Glutamatergic neuron (in vitro differentiated cells): ENCODE results near the gene ASTN2. TPM values are rescaled to one million over a fixed set of nuclear protein-coding genes. Genes with fewer than 3 reads are reported as not detected.

Source experiments
- DNase-seq: peaks from one replicate; pipeline ENCODE4 v3.0.0; 2022
- H3K27ac Mint-ChIP-seq: one replicate; pipeline ENCODE4 v1.8.0; 2020; ENCODE audit warnings: mild to moderate bottlenecking, mixed read lengths, inconsistent platforms; ENCODE audit not compliant: unreplicated experiment
- H3K27me3 Mint-ChIP-seq: one replicate; pipeline ENCODE4 v1.8.0; 2020; ENCODE audit warnings: mild to moderate bottlenecking, moderate library complexity, mixed read lengths, inconsistent platforms; ENCODE audit not compliant: unreplicated experiment
- H3K36me3 Mint-ChIP-seq: one replicate; pipeline ENCODE4 v1.8.0; 2020; ENCODE audit warnings: mild to moderate bottlenecking, mixed read lengths, inconsistent platforms; ENCODE audit not compliant: unreplicated experiment
- H3K4me1 Mint-ChIP-seq: one replicate; pipeline ENCODE4 v1.8.0; 2020; ENCODE audit warnings: mild to moderate bottlenecking, low read depth, mixed read lengths, inconsistent platforms; ENCODE audit not compliant: unreplicated experiment
- H3K4me3 Mint-ChIP-seq: one replicate; pipeline ENCODE4 v1.8.0; 2020; ENCODE audit warnings: mild to moderate bottlenecking, mixed read lengths, inconsistent platforms; ENCODE audit not compliant: unreplicated experiment
- H3K9me3 Mint-ChIP-seq: one replicate; pipeline ENCODE4 v1.8.0; 2020; ENCODE audit warnings: mild to moderate bottlenecking, moderate library complexity, mixed read lengths, inconsistent platforms; ENCODE audit not compliant: unreplicated experiment
- total RNA-seq: library from RNA; stranded (reverse); fragmentation: NEBNext Ultra II Directional; extraction: Animal tissue kit (Norgen Biotek cat#: 25700); gene quantifications from one replicate; pipeline ENCODE4 v1.2.1, GENCODE V29; 2021; ENCODE audit not compliant: unreplicated experiment
- TF ChIP-seq, protein P1 (sequence below): fragments of 200-600 bp; sonication (generic); IDR thresholded peaks from one replicate; pipeline ENCODE4 v1.5.0; 2021; ENCODE audit not compliant: partially characterized antibody, unreplicated experiment

ASTN2 gene
- total RNA-seq, 1 donor from 2014 or later = 134 TPM

DNA sequence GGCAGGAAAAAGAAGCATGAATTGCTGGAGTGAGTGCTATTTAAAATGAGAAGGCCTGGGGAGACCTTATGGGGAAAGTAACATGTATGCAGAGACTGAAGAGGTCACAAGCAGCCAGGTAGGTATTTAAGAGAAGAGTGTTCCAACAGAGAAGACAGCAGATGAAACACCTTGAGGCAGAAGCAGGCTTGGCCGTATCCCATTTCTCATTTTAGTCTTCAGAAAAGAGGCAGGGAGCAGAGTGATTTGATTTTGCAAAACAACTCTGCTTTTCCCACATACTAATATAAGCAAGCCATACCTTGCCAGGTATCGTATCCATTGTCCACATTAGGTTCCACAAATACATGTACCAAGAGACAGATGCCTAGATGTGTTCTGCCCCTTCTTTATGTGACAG lies 244.3 kb downstream of the ASTN2 start:
- no peak for DNase-seq
- Mint-ChIP-seq H3K27me3 (no peaks in the 10 kb centered on the region), H3K27ac (no peak overlapping the region), H3K4me1 (peaks cover 6% of the 10 kb centered on the region), H3K4me3 (no peak overlapping the region), H3K36me3 (no peaks in the 10 kb centered on the region), H3K9me3 (peaks cover 3% of the 10 kb centered on the region)
- TF ChIP-seq, protein P1, sequence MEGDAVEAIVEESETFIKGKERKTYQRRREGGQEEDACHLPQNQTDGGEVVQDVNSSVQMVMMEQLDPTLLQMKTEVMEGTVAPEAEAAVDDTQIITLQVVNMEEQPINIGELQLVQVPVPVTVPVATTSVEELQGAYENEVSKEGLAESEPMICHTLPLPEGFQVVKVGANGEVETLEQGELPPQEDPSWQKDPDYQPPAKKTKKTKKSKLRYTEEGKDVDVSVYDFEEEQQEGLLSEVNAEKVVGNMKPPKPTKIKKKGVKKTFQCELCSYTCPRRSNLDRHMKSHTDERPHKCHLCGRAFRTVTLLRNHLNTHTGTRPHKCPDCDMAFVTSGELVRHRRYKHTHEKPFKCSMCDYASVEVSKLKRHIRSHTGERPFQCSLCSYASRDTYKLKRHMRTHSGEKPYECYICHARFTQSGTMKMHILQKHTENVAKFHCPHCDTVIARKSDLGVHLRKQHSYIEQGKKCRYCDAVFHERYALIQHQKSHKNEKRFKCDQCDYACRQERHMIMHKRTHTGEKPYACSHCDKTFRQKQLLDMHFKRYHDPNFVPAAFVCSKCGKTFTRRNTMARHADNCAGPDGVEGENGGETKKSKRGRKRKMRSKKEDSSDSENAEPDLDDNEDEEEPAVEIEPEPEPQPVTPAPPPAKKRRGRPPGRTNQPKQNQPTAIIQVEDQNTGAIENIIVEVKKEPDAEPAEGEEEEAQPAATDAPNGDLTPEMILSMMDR = no peak

DNA sequence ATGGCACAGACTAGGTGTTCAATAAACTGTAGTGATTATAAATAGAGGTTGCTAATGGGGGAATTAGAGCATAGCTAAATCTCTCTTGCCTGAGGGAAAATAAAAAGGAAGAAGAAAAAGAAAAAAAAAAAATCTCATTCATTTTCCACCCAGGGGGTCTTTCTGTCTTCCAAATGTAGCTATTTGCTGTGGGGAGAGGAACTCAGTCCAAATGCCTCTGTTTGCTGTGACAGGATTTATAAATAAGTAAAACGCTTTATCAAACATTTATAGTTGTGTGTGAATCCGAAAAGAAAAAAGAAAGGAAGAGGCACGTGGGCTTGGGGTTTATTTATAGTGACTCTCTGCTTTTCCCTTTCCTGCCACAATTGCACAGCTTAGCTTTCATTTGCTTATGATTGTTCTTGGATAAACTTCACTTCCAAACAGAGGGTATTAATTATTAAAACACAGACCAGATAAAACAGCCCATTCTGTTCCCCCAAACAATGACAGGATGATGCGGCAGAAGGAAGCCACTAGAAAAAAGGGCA lies 245.7 kb downstream of the ASTN2 start:
- Mint-ChIP-seq H3K27ac (no peak overlapping the region), H3K4me3 (no peak overlapping the region)

DNA sequence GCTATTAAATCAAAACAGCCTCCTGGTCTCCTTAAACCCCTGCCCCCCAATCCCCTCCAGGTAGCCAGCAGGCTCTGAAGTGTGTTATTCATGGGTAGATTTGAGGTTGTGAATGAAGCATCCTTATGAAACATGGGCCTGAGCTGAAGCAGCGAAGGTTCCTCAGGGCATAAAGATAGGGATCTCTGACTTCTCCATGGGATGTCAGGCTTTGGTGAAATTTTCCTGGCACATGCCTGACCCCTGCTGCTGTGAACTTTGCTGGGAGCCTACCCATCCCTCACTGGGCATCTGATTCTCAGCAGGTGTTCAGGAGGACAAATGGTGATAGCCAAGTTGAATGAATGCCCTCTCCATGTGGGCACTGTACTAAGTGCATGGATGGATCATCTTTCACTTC lies 250.3 kb downstream of the ASTN2 start:
- Mint-ChIP-seq H3K36me3 (no peaks in the 10 kb centered on the region), H3K4me1 (peaks cover 11% of the 10 kb centered on the region), H3K27me3 (peaks cover 1% of the 10 kb centered on the region), H3K9me3 (peaks cover 8% of the 10 kb centered on the region), H3K4me3 (no peak overlapping the region), H3K27ac (no peak overlapping the region)
- DNase-seq = no peak
- TF ChIP-seq, protein P1 = no peak

More for the DNA sequence above, 245.7 kb downstream of the ASTN2 start:
- TF ChIP-seq, protein P1 = no peak
- Mint-ChIP-seq H3K36me3 (no peaks in the 10 kb centered on the region), H3K4me1 (peaks cover 6% of the 10 kb centered on the region), H3K27me3 (no peaks in the 10 kb centered on the region), H3K9me3 (peaks cover 5% of the 10 kb centered on the region)
- DNase-seq = no peak

DNA sequence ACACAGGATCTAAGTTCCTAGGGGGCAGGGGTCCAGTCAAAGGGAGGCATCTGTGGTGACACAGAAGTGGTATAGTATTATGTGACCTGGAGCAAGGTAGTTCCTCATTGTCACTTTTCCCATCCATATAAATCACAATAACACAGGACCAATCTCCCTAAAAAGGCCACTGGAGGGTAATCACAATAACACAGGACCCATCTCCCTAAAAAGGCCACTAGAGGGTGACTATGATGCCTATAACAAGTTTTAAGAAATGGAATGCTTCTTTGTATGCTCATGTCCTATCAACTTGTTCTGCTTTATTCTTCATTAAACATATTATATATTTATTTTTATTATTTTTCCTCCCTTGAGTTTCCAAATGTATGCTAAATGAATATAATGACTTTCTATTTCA lies 254.6 kb downstream of the ASTN2 start:
- no peaks in the 10 kb centered on the region for H3K36me3 Mint-ChIP-seq
- H3K9me3 Mint-ChIP-seq = peaks cover 6% of the 10 kb centered on the region
- no peak for DNase-seq
- TF ChIP-seq, protein P1 = no peak
- peaks cover 1% of the 10 kb centered on the region for H3K27me3 Mint-ChIP-seq
- no peak overlapping the region for H3K4me3 Mint-ChIP-seq
- H3K27ac Mint-ChIP-seq = no peak overlapping the region
- H3K4me1 Mint-ChIP-seq = peaks cover 9% of the 10 kb centered on the region

DNA sequence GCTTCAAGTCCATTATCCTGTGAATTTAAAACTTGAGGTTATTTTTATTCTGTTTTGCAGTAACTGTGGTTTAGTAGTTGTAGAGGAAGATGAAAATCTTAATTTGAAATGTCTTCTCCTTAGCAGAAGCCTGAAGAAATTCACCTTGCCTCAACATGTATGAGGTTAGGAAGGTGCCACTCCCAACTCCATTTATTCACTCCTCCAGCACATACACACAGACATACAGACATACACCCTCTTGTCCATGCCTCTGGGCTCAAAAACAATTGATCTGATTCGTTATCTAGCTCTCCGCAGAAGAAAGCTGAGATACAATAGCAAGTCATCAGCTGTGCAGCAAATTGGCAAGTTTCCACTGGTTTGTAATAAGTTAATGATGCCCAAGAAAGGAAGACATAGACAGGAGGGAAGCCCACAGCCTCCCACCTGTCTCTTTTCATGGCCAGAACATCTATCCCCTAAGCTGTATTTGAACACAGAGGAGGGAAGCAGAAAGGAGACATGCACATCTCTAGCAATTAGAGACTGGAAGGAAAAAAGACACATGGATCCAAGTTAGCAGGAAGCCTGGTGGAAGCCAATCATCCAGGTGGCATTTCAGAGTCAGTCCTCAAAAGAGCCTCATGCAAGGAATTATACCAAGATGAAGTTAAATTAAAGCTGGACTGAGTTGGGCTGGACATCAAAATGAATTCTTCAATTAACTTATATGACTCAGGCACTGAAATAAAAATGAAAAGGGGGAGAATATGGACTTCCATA lies 257.9 kb downstream of the ASTN2 start:
- DNase-seq = no peak
- no peak overlapping the region for H3K4me3 Mint-ChIP-seq
- no peak overlapping the region for H3K27ac Mint-ChIP-seq
- H3K36me3 Mint-ChIP-seq = no peaks in the 10 kb centered on the region
- TF ChIP-seq, protein P1 = no peak
- peaks cover 9% of the 10 kb centered on the region for H3K4me1 Mint-ChIP-seq
- peaks cover 3% of the 10 kb centered on the region for H3K9me3 Mint-ChIP-seq
- peaks cover 1% of the 10 kb centered on the region for H3K27me3 Mint-ChIP-seq
